Caco-2 (cell line): ENCODE measurements around the gene TMEM89. TPM values are rescaled to one million over a fixed set of nuclear protein-coding genes. Genes with fewer than 3 reads are reported as not detected.

Source experiments
- BruUV-seq: library from RNA; stranded (reverse); fragments of 400-500 nt; replicated peaks from 2 replicates; lab custom pipeline; 2021; lab: Mats Ljungman, UMichigan
- CTCF ChIA-PET: fragments of 300-600 bp; sonication (Branson Sonifier 250); formaldehyde crosslinking; loops from one replicate; lab custom pipeline; 2022; ENCODE audit warnings: antibody characterized with exemption; lab: Charles Lee
- POLR2A ChIA-PET: fragments of 300-600 bp; sonication (Branson Sonifier 250); formaldehyde crosslinking; loops from one replicate; lab custom pipeline; 2022; ENCODE audit warnings: antibody characterized with exemption; lab: Charles Lee
- DNase-seq, 2 experiments: peaks; one replicate each; pipeline versions ENCODE4 v3.0.0 to v3.0.0-alpha.2; 2020 to 2022
- H3K27me3 ChIP-seq: replicated peaks from 2 replicates; pipeline ENCODE4 v1.6.0; 2011; ENCODE audit warnings: low read length; ENCODE audit not compliant: control insufficient read depth, insufficient read depth
- H3K36me3 ChIP-seq: 2 replicates; pipeline ENCODE4 v1.5.1; 2011; ENCODE audit warnings: low read length; ENCODE audit not compliant: control insufficient read depth, insufficient read depth
- H3K4me1 ChIP-seq: fragments of 250-450 bp; sonication (Bioruptor Pico); 2 replicates; pipeline ENCODE4 v1.5.1; 2020; ENCODE audit warnings: mild to moderate bottlenecking
- H3K4me3 ChIP-seq: 2 replicates; pipeline ENCODE4 v1.5.1; 2011; ENCODE audit warnings: low read depth, mild to moderate bottlenecking, control low read depth, low read length
- H3K9me3 ChIP-seq: fragments of 250-450 bp; sonication (Bioruptor Pico); 2 replicates; pipeline ENCODE4 v1.5.1; 2020; ENCODE audit warnings: mild to moderate bottlenecking, moderate library complexity
- H3K27ac Mint-ChIP-seq: one replicate; pipeline ENCODE4 v1.8.0; 2022; ENCODE audit warnings: mixed read lengths; ENCODE audit not compliant: unreplicated experiment
- H3K27me3 Mint-ChIP-seq: one replicate; pipeline ENCODE4 v1.8.0; 2022; ENCODE audit warnings: mixed read lengths; ENCODE audit not compliant: insufficient read depth, unreplicated experiment
- H3K36me3 Mint-ChIP-seq: one replicate; pipeline ENCODE4 v1.8.0; 2022; ENCODE audit warnings: mild to moderate bottlenecking, mixed read lengths; ENCODE audit not compliant: insufficient read depth, unreplicated experiment
- H3K4me1 Mint-ChIP-seq: one replicate; pipeline ENCODE4 v1.8.0; 2022; ENCODE audit warnings: low read depth, mixed read lengths; ENCODE audit not compliant: unreplicated experiment
- H3K4me3 Mint-ChIP-seq: one replicate; pipeline ENCODE4 v1.8.0; 2022; ENCODE audit warnings: mild to moderate bottlenecking, moderate library complexity, mixed read lengths; ENCODE audit not compliant: unreplicated experiment
- H3K9me3 Mint-ChIP-seq: one replicate; pipeline ENCODE4 v1.8.0; 2022; ENCODE audit warnings: mixed read lengths; ENCODE audit not compliant: unreplicated experiment
- CTCF ChIP-seq, 2 experiments: fragments of 200-600 bp in 1 of 2; IDR thresholded peaks; 1 replicate in 1 of 2; 2 replicates in 1 of 2; pipeline versions ENCODE4 v1.5.1 to v1.8.0; 2011 to 2022; ENCODE audit warnings: antibody characterized with exemption in 1 of 2, control low read depth in 1 of 2, inconsistent platforms in 1 of 2, low read depth in 1 of 2, low read length in 1 of 2, mild to moderate bottlenecking in 1 of 2, moderate library complexity in 1 of 2; ENCODE audit not compliant: insufficient read depth in 1 of 2, severe bottlenecking in 1 of 2, unreplicated experiment in 1 of 2
- intact Hi-C: fragments of 100-400 bp; cut with micrococcal nuclease; formaldehyde crosslinking; loops from one replicate; pipeline ENCODE4 v1.10.0; 2022; ENCODE audit not compliant: unreplicated experiment
- total RNA-seq: library from RNA; stranded (reverse); gene quantifications from 2 replicates; pipeline ENCODE4 v1.2.3, GENCODE V29; 2022

The TMEM89 gene
- total RNA-seq, 1 experiment from 2014 or later = not detected

- Mint-ChIP-seq H3K9me3 (no peaks in the 10 kb centered on the region), H3K27me3 (no peaks in the 10 kb centered on the region), H3K27ac (no peak overlapping the region), H3K4me1 (peaks cover 7% of the 10 kb centered on the region), H3K36me3 (peaks cover 66% of the 10 kb centered on the region), H3K4me3 (peak overlapping the region; percentile 91)
- Histone ChIP-seq H3K36me3 (peaks cover 7% of the 10 kb centered on the region), H3K4me1 (peaks cover 11% of the 10 kb centered on the region), H3K9me3 (no peaks in the 10 kb centered on the region), H3K27me3 (no peaks in the 10 kb centered on the region), H3K4me3 (no peak overlapping the region)
- POLR2A ChIA-PET = no interaction called here
- intact Hi-C loops = no loop called here
- CTCF ChIA-PET = interaction anchor here (0.9 kb wide), 1 partner anchor 311 kb away, joined by 9 read pairs; no protein-coding TSS in a partner anchor
- DNase-seq = no peak
- TF ChIP-seq CTCF (IDR thresholded peaks at IDR 0.05; ENCODE audit: insufficient read depth in 1 of 2, low read depth in 1 of 2, low read length in 1 of 2, severe bottlenecking in 1 of 2, unreplicated experiment in 1 of 2) = no peak
- BruUV-seq = no TSS peak
These were observed 14.1 kb downstream of the TMEM89 start for GRCh38 chr3:48607519-48607918.

DNA sequence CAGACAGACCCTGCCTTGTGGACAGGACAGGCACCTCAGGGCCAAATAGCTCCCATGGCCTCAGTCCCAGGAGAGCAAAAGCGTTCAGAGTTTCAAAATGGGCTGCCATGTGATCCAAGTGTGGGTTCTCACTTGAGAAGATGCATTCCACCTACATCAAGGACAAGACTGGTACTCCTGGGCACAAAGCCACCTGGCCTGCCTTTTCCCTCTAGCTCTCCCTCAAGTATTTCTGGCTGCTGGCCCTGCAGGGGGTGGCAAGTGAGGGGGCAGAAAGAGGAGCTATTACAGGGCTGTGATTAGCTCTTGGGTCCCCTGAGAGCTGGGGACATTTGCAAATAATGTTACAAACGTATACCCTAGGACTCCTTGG is 20.0 kb downstream of the TMEM89 start:
- no peak for DNase-seq
- BruUV-seq = no TSS peak
- intact Hi-C loops = no loop called here
- Mint-ChIP-seq H3K36me3 (peaks cover 76% of the 10 kb centered on the region), H3K9me3 (no peaks in the 10 kb centered on the region), H3K4me1 (no peaks in the 10 kb centered on the region), H3K27ac (no peak overlapping the region), H3K27me3 (no peaks in the 10 kb centered on the region), H3K4me3 (no peak overlapping the region)
- ChIA-PET POLR2A (no interaction called here), CTCF (interaction anchor here (0.6 to 1.2 kb wide), 3 partner anchors 11 to 165 kb away, joined by 3 to 4 read pairs (median 3); no protein-coding TSS in a partner anchor)
- Histone ChIP-seq H3K4me1 (peaks cover 3% of the 10 kb centered on the region; the same call in 1 of the 2 replicates), H3K36me3 (peaks cover 7% of the 10 kb centered on the region), H3K27me3 (no peaks in the 10 kb centered on the region), H3K9me3 (no peaks in the 10 kb centered on the region), H3K4me3 (no peak overlapping the region)
- TF ChIP-seq CTCF (IDR thresholded peaks at IDR 0.05; ENCODE audit: insufficient read depth in 1 of 2, low read depth in 1 of 2, low read length in 1 of 2, severe bottlenecking in 1 of 2, unreplicated experiment in 1 of 2) = no peak

- intact Hi-C loops = no loop called here
- no peaks in the 10 kb centered on the region for H3K27me3 Mint-ChIP-seq
- H3K4me3 Mint-ChIP-seq = no peak overlapping the region
- ChIA-PET CTCF (interaction anchor here (0.7 to 1.2 kb wide), 2 partner anchors 52 to 165 kb away, joined by 3 to 4 read pairs; no protein-coding TSS in a partner anchor), POLR2A (no interaction called here)
- no peaks in the 10 kb centered on the region for H3K9me3 Mint-ChIP-seq
- Histone ChIP-seq H3K36me3 (peaks cover 7% of the 10 kb centered on the region), H3K27me3 (no peaks in the 10 kb centered on the region), H3K4me1 (peaks cover 5% of the 10 kb centered on the region), H3K4me3 (no peak overlapping the region), H3K9me3 (no peaks in the 10 kb centered on the region)
- peaks cover 4% of the 10 kb centered on the region for H3K4me1 Mint-ChIP-seq
- DNase-seq = no peak
- no peak for TF ChIP-seq CTCF (IDR thresholded peaks at IDR 0.05; ENCODE audit: insufficient read depth in 1 of 2, low read depth in 1 of 2, low read length in 1 of 2, severe bottlenecking in 1 of 2, unreplicated experiment in 1 of 2)
- TSS peak; percentile 8 for BruUV-seq
- H3K27ac Mint-ChIP-seq = no peak overlapping the region
- H3K36me3 Mint-ChIP-seq = peaks cover 76% of the 10 kb centered on the region
These were observed 20.6 kb downstream of the TMEM89 start for GRCh38 chr3:48600711-48601621.
